GM12892 (cell line): ENCODE data around the gene SPATS2.

Source experiments
- POLR2A ChIP-seq: IDR thresholded peaks from 2 replicates; pipeline ENCODE4 v1.6.1; 2011; ENCODE audit warnings: low read depth, low read length, control low read depth
- POLR2AphosphoS5 ChIP-seq: IDR thresholded peaks from 2 replicates; pipeline ENCODE4 v1.6.1; 2011; ENCODE audit warnings: low read depth, low read length, control low read depth

DNA sequence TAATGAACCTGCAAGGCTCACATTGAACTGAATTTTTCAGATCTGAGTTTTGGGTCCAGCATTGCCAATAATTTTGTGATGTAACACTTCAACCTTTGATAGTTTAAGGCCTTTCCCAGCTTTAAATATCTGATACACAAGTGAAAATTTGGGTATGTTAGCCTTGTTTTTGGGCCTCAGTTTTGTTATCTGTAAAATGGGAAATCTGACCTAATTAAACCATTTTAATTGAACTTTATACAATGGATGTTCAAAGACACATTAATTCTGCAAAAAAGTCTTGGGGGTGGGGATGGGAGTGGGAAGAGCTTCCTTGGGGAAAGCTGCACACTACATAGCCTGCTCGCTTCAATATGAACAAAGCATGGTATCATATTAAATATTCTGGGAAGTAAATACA lies 5.2 kb upstream of the SPATS2 start:
- no peak for TF ChIP-seq POLR2AphosphoS5
- TF ChIP-seq POLR2A, result no peak
